Measurements from ENCODE around the gene GSE1.
A peak's percentile ranks its signal among the peaks of the same experiment; 100 is the strongest.

GSE1 gene

GRCh38 chr16:85567101-85567866 lies 45.8 kb upstream of the GSE1 start:
- H3K27ac ChIP-seq: peak overlapping the region; percentile 87

DNA sequence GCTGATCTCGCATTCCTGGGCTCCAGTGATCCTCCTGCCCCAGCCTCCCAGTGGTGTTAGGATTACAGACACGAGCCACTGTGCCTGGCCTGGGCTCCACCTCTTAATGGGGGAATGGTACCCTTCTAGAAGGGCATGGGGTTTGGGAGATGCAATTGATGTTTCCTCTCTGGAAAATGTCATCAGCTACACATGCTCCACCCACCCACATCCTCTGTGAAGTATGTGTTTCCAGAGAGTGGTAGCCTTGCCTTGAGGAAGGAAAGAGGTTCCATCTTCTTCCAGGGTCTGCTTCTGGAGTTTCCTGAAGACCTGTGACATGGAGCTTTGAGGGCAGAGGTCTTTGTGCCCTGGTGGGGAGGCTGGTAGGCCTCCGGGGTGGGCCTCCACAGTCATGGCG lies 45.2 kb upstream of the GSE1 start:
- peak overlapping the region; percentile 87 for H3K27ac ChIP-seq
- TF ChIP-seq, protein P1, sequence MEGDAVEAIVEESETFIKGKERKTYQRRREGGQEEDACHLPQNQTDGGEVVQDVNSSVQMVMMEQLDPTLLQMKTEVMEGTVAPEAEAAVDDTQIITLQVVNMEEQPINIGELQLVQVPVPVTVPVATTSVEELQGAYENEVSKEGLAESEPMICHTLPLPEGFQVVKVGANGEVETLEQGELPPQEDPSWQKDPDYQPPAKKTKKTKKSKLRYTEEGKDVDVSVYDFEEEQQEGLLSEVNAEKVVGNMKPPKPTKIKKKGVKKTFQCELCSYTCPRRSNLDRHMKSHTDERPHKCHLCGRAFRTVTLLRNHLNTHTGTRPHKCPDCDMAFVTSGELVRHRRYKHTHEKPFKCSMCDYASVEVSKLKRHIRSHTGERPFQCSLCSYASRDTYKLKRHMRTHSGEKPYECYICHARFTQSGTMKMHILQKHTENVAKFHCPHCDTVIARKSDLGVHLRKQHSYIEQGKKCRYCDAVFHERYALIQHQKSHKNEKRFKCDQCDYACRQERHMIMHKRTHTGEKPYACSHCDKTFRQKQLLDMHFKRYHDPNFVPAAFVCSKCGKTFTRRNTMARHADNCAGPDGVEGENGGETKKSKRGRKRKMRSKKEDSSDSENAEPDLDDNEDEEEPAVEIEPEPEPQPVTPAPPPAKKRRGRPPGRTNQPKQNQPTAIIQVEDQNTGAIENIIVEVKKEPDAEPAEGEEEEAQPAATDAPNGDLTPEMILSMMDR (conservative IDR thresholded peaks at IDR 0.05): no peak
- TF ChIP-seq ZFX (IDR thresholded peaks at IDR 0.05): no peak

More at GRCh38 chr16:85567101-85567866, 45.8 kb upstream of the GSE1 start:
- TF ChIP-seq, protein P1 (conservative IDR thresholded peaks at IDR 0.05): no peak
- no peak for TF ChIP-seq ZFX (IDR thresholded peaks at IDR 0.05)

- peak overlapping the region; percentile 87 for H3K27ac ChIP-seq
- TF ChIP-seq ZFX (IDR thresholded peaks at IDR 0.05): no peak
- TF ChIP-seq, protein P1 (conservative IDR thresholded peaks at IDR 0.05): no peak
Observed at GRCh38 chr16:85568519-85568918, 44.6 kb upstream of the GSE1 start.

DNA sequence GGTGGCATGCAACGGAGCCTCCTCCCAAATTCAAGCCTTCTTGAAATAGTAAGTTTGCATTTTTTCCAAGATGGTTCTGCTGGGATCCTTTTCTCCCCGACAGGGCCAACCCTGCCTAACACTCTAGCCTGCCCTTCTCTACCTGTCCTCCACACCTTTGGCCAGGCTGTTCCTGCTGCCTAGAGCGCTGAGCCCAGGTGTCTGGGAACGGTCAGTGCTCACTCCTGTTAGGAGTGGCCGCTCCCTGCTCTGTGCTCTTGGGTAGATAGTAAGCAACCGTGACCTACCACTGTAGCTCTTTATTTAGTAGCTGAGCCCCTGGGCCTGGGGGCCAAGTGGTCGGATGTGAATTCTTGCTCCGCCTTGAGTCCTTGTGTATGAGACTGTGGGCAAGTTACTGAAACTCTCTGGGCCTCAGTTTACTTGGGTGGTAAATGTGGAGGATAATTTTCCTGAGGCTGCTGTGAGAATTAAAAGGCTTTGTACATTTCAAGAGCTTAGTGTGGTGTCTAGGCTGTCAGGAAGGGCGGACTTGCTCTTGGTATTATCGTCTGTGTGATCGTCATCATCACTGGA lies 44.0 kb upstream of the GSE1 start:
- TF ChIP-seq, protein P1 (conservative IDR thresholded peaks at IDR 0.05): no peak
- no peak for TF ChIP-seq ZFX (IDR thresholded peaks at IDR 0.05)
- peak overlapping the region; percentile 87 for H3K27ac ChIP-seq

- peak overlapping the region; percentile 87 for H3K27ac ChIP-seq
- TF ChIP-seq, protein P1 (conservative IDR thresholded peaks at IDR 0.05): no peak
Observed at GRCh38 chr16:85569615-85570212, 43.4 kb upstream of the GSE1 start.

GRCh38 chr16:85570213-85570734 lies 42.8 kb upstream of the GSE1 start:
- TF ChIP-seq ZFX (IDR thresholded peaks at IDR 0.05): no peak
- TF ChIP-seq, protein P1 (conservative IDR thresholded peaks at IDR 0.05): no peak
- peak overlapping the region; percentile 87 for H3K27ac ChIP-seq

Measured in C4-2B (cell line).